MM.1S (cell line): ENCODE data around the gene ALDH3A2.

Experiments
- EZH2 ChIP-seq: fragments of 300-600 bp; sonication (generic); optimal IDR thresholded peaks from 2 replicates; pipeline ENCODE3; 2017; ENCODE audit warnings: low read depth, mild to moderate bottlenecking, antibody characterized with exemption, low read length, mixed read lengths
- TF ChIP-seq, protein P1 (sequence below): fragments of 300-600 bp; sonication (generic); IDR thresholded peaks from 2 replicates; pipeline ENCODE4 v1.5.1; 2016; ENCODE audit warnings: antibody characterized with exemption, low read length, mixed read lengths

GRCh38 chr17:19641687-19642372 is 6.7 kb upstream of the ALDH3A2 start:
- TF ChIP-seq, protein P1, sequence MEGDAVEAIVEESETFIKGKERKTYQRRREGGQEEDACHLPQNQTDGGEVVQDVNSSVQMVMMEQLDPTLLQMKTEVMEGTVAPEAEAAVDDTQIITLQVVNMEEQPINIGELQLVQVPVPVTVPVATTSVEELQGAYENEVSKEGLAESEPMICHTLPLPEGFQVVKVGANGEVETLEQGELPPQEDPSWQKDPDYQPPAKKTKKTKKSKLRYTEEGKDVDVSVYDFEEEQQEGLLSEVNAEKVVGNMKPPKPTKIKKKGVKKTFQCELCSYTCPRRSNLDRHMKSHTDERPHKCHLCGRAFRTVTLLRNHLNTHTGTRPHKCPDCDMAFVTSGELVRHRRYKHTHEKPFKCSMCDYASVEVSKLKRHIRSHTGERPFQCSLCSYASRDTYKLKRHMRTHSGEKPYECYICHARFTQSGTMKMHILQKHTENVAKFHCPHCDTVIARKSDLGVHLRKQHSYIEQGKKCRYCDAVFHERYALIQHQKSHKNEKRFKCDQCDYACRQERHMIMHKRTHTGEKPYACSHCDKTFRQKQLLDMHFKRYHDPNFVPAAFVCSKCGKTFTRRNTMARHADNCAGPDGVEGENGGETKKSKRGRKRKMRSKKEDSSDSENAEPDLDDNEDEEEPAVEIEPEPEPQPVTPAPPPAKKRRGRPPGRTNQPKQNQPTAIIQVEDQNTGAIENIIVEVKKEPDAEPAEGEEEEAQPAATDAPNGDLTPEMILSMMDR = no peak
- TF ChIP-seq EZH2 = no peak
